Natural killer cell (primary cell): ENCODE results near the gene ADNP2. TPM values are rescaled to one million over a fixed set of nuclear protein-coding genes. Genes with fewer than 3 reads are reported as not detected.

Experiments
- ATAC-seq, 3 donors: fragments of 150-1000 bp in 2 of 3; fragments of 200-7000 bp in 1 of 3; cut with Tn5 transposase; 1 replicate in 1 of 3; 2 replicates in 2 of 3; pipeline ENCODE4 v1.10.0; 2021; ENCODE audit warnings: mild to moderate bottlenecking in 2 of 3, moderate library complexity in 2 of 3
- DNase-seq, 2 donors: peaks; one replicate each; pipeline versions ENCODE4 v3.0.0 to v3.0.0-alpha.2; 2013 to 2021; ENCODE audit warnings: mixed read lengths in 1 of 2
- H3K27ac ChIP-seq: one replicate; pipeline ENCODE4 v1.5.1; 2013; ENCODE audit warnings: mild to moderate bottlenecking, low read length
- H3K27me3 ChIP-seq: one replicate; pipeline ENCODE4 v1.6.1; 2013; ENCODE audit warnings: low read length; ENCODE audit not compliant: control insufficient read depth, insufficient read depth
- H3K36me3 ChIP-seq: one replicate; pipeline ENCODE4 v1.6.1; 2013; ENCODE audit warnings: low read length; ENCODE audit not compliant: control insufficient read depth, insufficient read depth
- H3K4me1 ChIP-seq: one replicate; pipeline ENCODE4 v1.6.1; 2013; ENCODE audit warnings: low read length; ENCODE audit not compliant: control insufficient read depth, insufficient read depth
- H3K4me3 ChIP-seq: one replicate; pipeline ENCODE4 v1.5.1; 2013; ENCODE audit warnings: low read length
- H3K9me3 ChIP-seq: one replicate; pipeline ENCODE4 v1.6.1; 2013; ENCODE audit warnings: low read length; ENCODE audit not compliant: control insufficient read depth, insufficient read depth
- H3K27ac Mint-ChIP-seq, 2 donors: one replicate each; pipeline ENCODE4 v1.8.0; 2022; ENCODE audit warnings: mild to moderate bottlenecking in 2 of 2, mixed read lengths in 2 of 2, moderate library complexity in 1 of 2
- H3K27me3 Mint-ChIP-seq, 2 donors: one replicate each; pipeline ENCODE4 v1.8.0; 2022; ENCODE audit warnings: low read depth in 2 of 2, mixed read lengths in 2 of 2
- H3K36me3 Mint-ChIP-seq: one replicate; pipeline ENCODE4 v1.8.0; 2022; ENCODE audit warnings: mixed read lengths
- H3K4me1 Mint-ChIP-seq, 2 donors: one replicate each; pipeline ENCODE4 v1.8.0; 2022; ENCODE audit warnings: mixed read lengths in 2 of 2
- H3K4me3 Mint-ChIP-seq: one replicate; pipeline ENCODE4 v1.8.0; 2022; ENCODE audit warnings: mild to moderate bottlenecking, moderate library complexity, mixed read lengths
- H3K9me3 Mint-ChIP-seq, 2 donors: one replicate each; pipeline ENCODE4 v1.8.0; 2022; ENCODE audit warnings: mixed read lengths in 2 of 2
- WGBS: methylation state at CpG from one replicate; pipeline ENCODE4 v1.1.7; 2013; ENCODE audit warnings: missing lambda C conversion rate; ENCODE audit not compliant: insufficient coverage; 5-methylcytosine and 5-hydroxymethylcytosine counted together
- intact Hi-C: fragments of 100-400 bp; cut with micrococcal nuclease; formaldehyde crosslinking; loops from one replicate; pipeline ENCODE4 v1.14.2; 2022
- total RNA-seq, 4 donors: library from RNA; stranded (reverse); fragments of 120-200 nt in 1 of 4; gene quantifications; one replicate each; pipeline versions ENCODE4 v1.2.3 to v1.2.4, GENCODE V29; 2013 to 2022
- TF ChIP-seq, protein P1 (sequence below): fragments of 200-600 bp; IDR thresholded peaks from one replicate; pipeline ENCODE4 v1.8.0; 2022; ENCODE audit warnings: antibody characterized with exemption

ADNP2 gene
- total RNA-seq, 3 donors from 2014 or later (not counting 1 experiment from before 2014, with no cell fraction given) = 31.2 to 39.2 (median 31.4) TPM

DNA sequence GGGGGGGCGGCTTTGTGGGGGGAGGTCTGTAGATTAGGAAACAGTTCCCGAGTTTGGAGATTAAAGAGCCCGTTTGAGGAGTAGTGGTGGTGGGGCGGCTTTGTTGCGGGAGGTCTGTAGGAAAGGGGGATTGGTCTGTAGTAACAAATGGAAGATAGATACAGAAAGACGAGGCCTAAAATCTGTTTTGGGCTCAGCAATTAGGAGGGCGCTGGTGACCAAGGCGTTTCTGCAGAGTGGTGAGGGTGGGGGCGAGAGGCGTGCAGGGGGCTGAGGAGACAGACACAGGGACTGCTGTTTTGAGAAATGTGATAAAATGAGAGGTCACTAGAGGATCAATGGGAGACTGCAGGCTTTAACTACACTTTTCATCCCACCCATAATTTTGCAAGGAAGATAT is 1.6 kb upstream of the ADNP2 start:
- no peaks in the 10 kb centered on the region for H3K36me3 ChIP-seq
- 89% methylated on average over 10 of the region's 10 CpGs for WGBS
- H3K36me3 Mint-ChIP-seq = no peaks in the 10 kb centered on the region
- no peaks in the 10 kb centered on the region for H3K9me3 Mint-ChIP-seq
- H3K4me1 Mint-ChIP-seq = peaks cover 11% of the 10 kb centered on the region in 2 donors
- intact Hi-C loops = loop anchor here (5.0 kb wide), 1 partner anchor 75 kb away; the partner anchor contains the start of gene RBFA
- H3K27ac ChIP-seq = no peak overlapping the region
- peaks cover 0 to 3% of the 10 kb centered on the region in 2 donors for H3K27me3 Mint-ChIP-seq
- DNase-seq = peak in 1 of 2 donors; percentile 41
- no peak for ATAC-seq
- TF ChIP-seq, protein P1, sequence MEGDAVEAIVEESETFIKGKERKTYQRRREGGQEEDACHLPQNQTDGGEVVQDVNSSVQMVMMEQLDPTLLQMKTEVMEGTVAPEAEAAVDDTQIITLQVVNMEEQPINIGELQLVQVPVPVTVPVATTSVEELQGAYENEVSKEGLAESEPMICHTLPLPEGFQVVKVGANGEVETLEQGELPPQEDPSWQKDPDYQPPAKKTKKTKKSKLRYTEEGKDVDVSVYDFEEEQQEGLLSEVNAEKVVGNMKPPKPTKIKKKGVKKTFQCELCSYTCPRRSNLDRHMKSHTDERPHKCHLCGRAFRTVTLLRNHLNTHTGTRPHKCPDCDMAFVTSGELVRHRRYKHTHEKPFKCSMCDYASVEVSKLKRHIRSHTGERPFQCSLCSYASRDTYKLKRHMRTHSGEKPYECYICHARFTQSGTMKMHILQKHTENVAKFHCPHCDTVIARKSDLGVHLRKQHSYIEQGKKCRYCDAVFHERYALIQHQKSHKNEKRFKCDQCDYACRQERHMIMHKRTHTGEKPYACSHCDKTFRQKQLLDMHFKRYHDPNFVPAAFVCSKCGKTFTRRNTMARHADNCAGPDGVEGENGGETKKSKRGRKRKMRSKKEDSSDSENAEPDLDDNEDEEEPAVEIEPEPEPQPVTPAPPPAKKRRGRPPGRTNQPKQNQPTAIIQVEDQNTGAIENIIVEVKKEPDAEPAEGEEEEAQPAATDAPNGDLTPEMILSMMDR = no peak
- peaks cover 17% of the 10 kb centered on the region for H3K4me1 ChIP-seq
- peak overlapping the region; percentile 84 for H3K4me3 Mint-ChIP-seq
- no peaks in the 10 kb centered on the region for H3K27me3 ChIP-seq
- peaks cover 7% of the 10 kb centered on the region for H3K9me3 ChIP-seq
- H3K27ac Mint-ChIP-seq = peak overlapping the region; percentile 10 to 92
- H3K4me3 ChIP-seq = no peak overlapping the region

DNA sequence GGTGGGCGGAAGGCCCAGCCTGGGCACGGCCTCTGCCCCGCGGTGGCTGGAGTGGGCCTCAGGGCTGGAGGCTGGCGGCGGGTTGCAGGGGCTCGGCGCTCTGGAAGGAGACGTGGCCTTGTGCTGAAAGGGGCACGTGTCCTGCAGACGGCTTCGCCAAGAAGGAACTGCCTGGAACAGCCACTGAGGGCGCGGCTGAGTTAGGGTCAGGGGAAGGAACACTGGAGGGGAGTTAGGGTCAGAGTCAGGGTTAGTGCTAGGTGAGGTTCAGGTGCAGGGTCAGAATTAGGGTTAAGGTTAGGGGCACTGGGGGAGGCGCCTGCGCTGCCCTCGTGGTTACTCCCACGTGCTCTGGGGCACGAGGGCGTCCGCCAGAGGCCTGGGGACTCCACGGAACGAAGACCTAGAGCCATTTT is 933 bp upstream of the ADNP2 start:
- Histone ChIP-seq H3K27ac (peak overlapping the region; percentile 100), H3K27me3 (no peaks in the 10 kb centered on the region), H3K9me3 (peaks cover 7% of the 10 kb centered on the region), H3K4me1 (peaks cover 17% of the 10 kb centered on the region), H3K36me3 (no peaks in the 10 kb centered on the region), H3K4me3 (no peak overlapping the region)
- no peaks in the 10 kb centered on the region for H3K36me3 Mint-ChIP-seq
- peaks cover 11 to 18% of the 10 kb centered on the region in 2 donors for H3K4me1 Mint-ChIP-seq
- 98% methylated on average over 22 of the region's 23 CpGs for WGBS
- peaks cover 0 to 3% of the 10 kb centered on the region in 2 donors for H3K27me3 Mint-ChIP-seq
- H3K27ac Mint-ChIP-seq = peak overlapping the region; percentile 10 to 92
- no peaks in the 10 kb centered on the region for H3K9me3 Mint-ChIP-seq
- TF ChIP-seq, protein P1 = no peak
- no peak for ATAC-seq
- peak overlapping the region; percentile 84 for H3K4me3 Mint-ChIP-seq
- intact Hi-C loops = loop anchor here (5.0 kb wide), 1 partner anchor 76 kb away; the partner anchor contains the start of gene RBFA
- peak; percentile 18 to 45 for DNase-seq

DNA sequence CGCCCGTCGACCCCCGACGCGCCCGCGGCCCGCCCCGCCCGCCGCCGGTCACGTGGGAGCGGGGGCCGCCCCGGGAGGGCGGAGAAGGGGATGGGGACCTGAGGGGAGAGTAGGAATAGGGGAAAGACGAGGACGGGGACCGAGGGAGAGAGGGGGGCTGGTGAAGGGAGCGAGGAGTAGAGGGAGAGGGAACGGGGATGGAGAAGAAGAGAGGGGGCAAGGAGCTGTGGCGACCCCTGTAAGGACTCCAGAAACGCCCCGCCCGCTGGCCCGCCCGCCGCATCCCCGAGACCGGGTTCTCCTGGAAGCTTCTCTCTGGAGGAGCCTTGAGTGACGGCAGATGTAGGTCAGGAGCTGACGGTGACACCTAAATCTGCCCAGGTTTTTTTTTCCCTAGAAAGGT is 615 bp downstream of the ADNP2 start:
- no peaks in the 10 kb centered on the region for H3K27me3 Mint-ChIP-seq
- peak overlapping the region; percentile 76 for H3K4me3 Mint-ChIP-seq

More for the DNA sequence above, 615 bp downstream of the ADNP2 start:
- Mint-ChIP-seq H3K27ac (peak overlapping the region; percentile 10 to 92), H3K4me1 (peaks cover 13 to 28% of the 10 kb centered on the region in 2 donors), H3K9me3 (no peaks in the 10 kb centered on the region), H3K36me3 (no peaks in the 10 kb centered on the region)
- TF ChIP-seq, protein P1 = no peak
- peak overlapping the region; percentile 47 for H3K27ac ChIP-seq
- H3K36me3 ChIP-seq = no peaks in the 10 kb centered on the region
- peaks cover 17% of the 10 kb centered on the region for H3K4me1 ChIP-seq
- peak overlapping the region; percentile 67 for H3K4me3 ChIP-seq
- peak in 1 of 2 donors; percentile 52 for DNase-seq
- H3K27me3 ChIP-seq = no peaks in the 10 kb centered on the region
- H3K9me3 ChIP-seq = peaks cover 7% of the 10 kb centered on the region
- ATAC-seq = peak in 1 of 3 donors; percentile 4
- intact Hi-C loops = loop anchor here (5.0 kb wide), 1 partner anchor 77 kb away; the partner anchor contains the start of gene RBFA
- WGBS = under 1% methylated on average over 34 of the region's 34 CpGs
